Mesenchymal stem cell (in vitro differentiated cells and primary cell): Measurements from ENCODE around the gene TGFB1.

Source experiments
- DNase-seq: peaks from one replicate; pipeline ENCODE4 v3.0.0-alpha.2; 2013
- H2AFZ ChIP-seq: one replicate; pipeline ENCODE4 v1.6.1; 2013; ENCODE audit warnings: low read depth, mild to moderate bottlenecking, control low read depth, inconsistent platforms, low read length, moderate library complexity
- H2AK5ac ChIP-seq: 2 replicates; pipeline ENCODE4 v1.6.1; 2013; ENCODE audit warnings: low read length, moderate library complexity, mild to moderate bottlenecking, inconsistent platforms; ENCODE audit not compliant: severe bottlenecking
- H2BK120ac ChIP-seq: one replicate; pipeline ENCODE4 v1.6.1; 2013; ENCODE audit warnings: low read depth, mild to moderate bottlenecking, inconsistent platforms, low read length, moderate library complexity
- H2BK12ac ChIP-seq, 2 experiments: one replicate each; pipeline ENCODE4 v1.6.1; 2013; ENCODE audit warnings: inconsistent platforms in 2 of 2, low read length in 2 of 2, mild to moderate bottlenecking in 2 of 2, moderate library complexity in 2 of 2, control low read depth in 1 of 2
- H2BK15ac ChIP-seq: one replicate; pipeline ENCODE4 v1.6.1; 2013; ENCODE audit warnings: mild to moderate bottlenecking, low read depth, inconsistent platforms; ENCODE audit not compliant: poor library complexity, severe bottlenecking
- H2BK5ac ChIP-seq: 2 replicates; pipeline ENCODE4 v1.6.1; 2013; ENCODE audit warnings: low read depth, mild to moderate bottlenecking, low read length, control low read depth, inconsistent platforms; ENCODE audit not compliant: poor library complexity, severe bottlenecking
- H3K14ac ChIP-seq, 2 experiments: one replicate each; pipeline ENCODE4 v1.6.1; 2013; ENCODE audit warnings: inconsistent platforms in 2 of 2, low read length in 2 of 2, control low read depth in 1 of 2, mild to moderate bottlenecking in 1 of 2, moderate library complexity in 1 of 2
- H3K18ac ChIP-seq, 2 experiments: one replicate each; pipeline ENCODE4 v1.6.1; 2013; ENCODE audit warnings: inconsistent platforms in 2 of 2, low read length in 2 of 2, control low read depth in 1 of 2, low read depth in 1 of 2, mild to moderate bottlenecking in 1 of 2
- H3K23ac ChIP-seq, 2 experiments: one replicate each; pipeline ENCODE4 v1.6.1; 2013; ENCODE audit warnings: inconsistent platforms in 2 of 2, low read length in 2 of 2, mild to moderate bottlenecking in 2 of 2, moderate library complexity in 2 of 2, control low read depth in 1 of 2
- H3K27ac ChIP-seq: 2 replicates; pipeline ENCODE4 v1.5.1; 2013; ENCODE audit warnings: mild to moderate bottlenecking, moderate library complexity, low read length, control low read depth, inconsistent platforms; ENCODE audit not compliant: poor library complexity, severe bottlenecking
- H3K27me3 ChIP-seq, 2 experiments: 2 replicates each; pipeline versions ENCODE4 v1.6.1 to v1.7.0; 2013; ENCODE audit warnings: low read length in 2 of 2, mild to moderate bottlenecking in 2 of 2, moderate library complexity in 2 of 2, control low read depth in 1 of 2, inconsistent platforms in 1 of 2; ENCODE audit not compliant: control insufficient read depth in 1 of 2, insufficient read depth in 1 of 2
- H3K36me3 ChIP-seq, 2 experiments: 2 replicates each; pipeline versions ENCODE4 v1.6.1 to v1.7.0; 2013; ENCODE audit warnings: low read length in 2 of 2, control low read depth in 1 of 2, inconsistent platforms in 1 of 2, low read depth in 1 of 2, mild to moderate bottlenecking in 1 of 2; ENCODE audit not compliant: insufficient read depth in 2 of 2, control insufficient read depth in 1 of 2
- H3K4ac ChIP-seq, 2 experiments: one replicate each; pipeline ENCODE4 v1.6.1; 2013; ENCODE audit warnings: inconsistent platforms in 2 of 2, low read length in 2 of 2, mild to moderate bottlenecking in 2 of 2, moderate library complexity in 2 of 2, control low read depth in 1 of 2, low read depth in 1 of 2
- H3K4me1 ChIP-seq: 2 replicates; pipeline ENCODE4 v1.6.1; 2013; ENCODE audit warnings: low read depth, low read length, control low read depth; ENCODE audit not compliant: control insufficient read depth, insufficient read depth
- H3K4me2 ChIP-seq: 2 replicates; pipeline ENCODE4 v1.6.1; 2013; ENCODE audit warnings: low read length, mild to moderate bottlenecking, inconsistent platforms; ENCODE audit not compliant: poor library complexity, severe bottlenecking
- H3K4me3 ChIP-seq, 2 experiments: 2 replicates each; pipeline versions ENCODE4 v1.5.1 to v1.7.0; 2013; ENCODE audit warnings: low read length in 2 of 2, mild to moderate bottlenecking in 2 of 2, control low read depth in 1 of 2, low read depth in 1 of 2; ENCODE audit not compliant: insufficient read depth in 1 of 2
- H3K79me1 ChIP-seq: replicated peaks from 2 replicates; pipeline ENCODE4 v1.6.1; 2013; ENCODE audit warnings: mild to moderate bottlenecking, control low read depth, low read length, inconsistent platforms; ENCODE audit not compliant: poor library complexity, severe bottlenecking
- H3K9ac ChIP-seq: 2 replicates; pipeline ENCODE4 v1.7.0; 2013; ENCODE audit warnings: mild to moderate bottlenecking, low read length, moderate library complexity
- H3K9me3 ChIP-seq: 2 replicates; pipeline ENCODE4 v1.7.0; 2013; ENCODE audit warnings: mild to moderate bottlenecking, low read length; ENCODE audit not compliant: control insufficient read depth
- H4K8ac ChIP-seq: one replicate; pipeline ENCODE4 v1.6.1; 2013; ENCODE audit warnings: inconsistent platforms, mild to moderate bottlenecking, low read length, moderate library complexity
- H4K91ac ChIP-seq: one replicate; pipeline ENCODE4 v1.6.1; 2013; ENCODE audit warnings: mild to moderate bottlenecking, low read length, inconsistent platforms
- WGBS: methylation state at CpG from one replicate; pipeline ENCODE4 v1.1.7; 2013; ENCODE audit warnings: mixed read lengths; 5-methylcytosine and 5-hydroxymethylcytosine counted together

TGFB1 gene

DNA sequence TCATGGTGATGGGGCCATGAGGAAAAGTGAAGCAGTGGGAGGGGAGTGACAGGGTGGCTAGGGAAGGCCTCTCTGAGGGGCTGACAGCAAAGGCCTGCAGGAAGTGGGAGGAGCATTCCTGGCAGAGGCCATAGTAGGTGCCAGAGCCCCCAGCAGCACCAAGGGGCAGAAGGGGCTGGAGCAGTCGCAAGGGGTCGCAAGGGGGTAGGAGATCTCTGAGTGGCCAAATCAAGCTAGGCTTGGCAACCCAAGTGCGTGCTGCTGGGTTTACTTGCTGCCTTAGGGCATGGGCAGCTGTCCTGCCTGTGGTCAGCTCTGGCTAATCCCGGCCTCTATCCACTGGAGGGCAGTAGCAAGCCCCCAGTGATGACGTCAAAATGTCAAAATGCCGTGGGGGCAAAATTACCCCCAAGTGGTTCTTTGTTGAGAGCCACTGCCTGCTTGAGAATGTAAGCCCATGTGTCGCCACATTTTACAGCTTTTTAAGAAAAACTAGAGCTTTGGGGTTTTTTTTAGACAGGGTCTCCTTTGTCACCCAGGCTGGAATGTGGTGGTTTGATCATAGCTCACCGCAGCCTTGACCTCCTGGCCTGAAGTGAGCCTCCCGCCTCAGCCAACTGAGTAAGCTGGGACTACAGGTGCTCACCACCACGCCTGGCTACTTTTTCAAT, 32.0 kb downstream of the TGFB1 start:
- peak overlapping the region; percentile 100 for H4K91ac ChIP-seq
- H3K4ac ChIP-seq = peak overlapping the region; percentile 62 to 96
- peaks cover 64% of the 10 kb centered on the region for H3K4me1 ChIP-seq
- H3K4me2 ChIP-seq = no peak overlapping the region
- H2BK120ac ChIP-seq = peak overlapping the region; percentile 93
- no peak overlapping the region for H3K4me3 ChIP-seq
- DNase-seq = peak; percentile 92
- peaks cover 1% of the 10 kb centered on the region for H3K79me1 ChIP-seq
- H3K27ac ChIP-seq = peak overlapping the region; percentile 98
- peak overlapping the region; percentile 88 to 89 for H3K18ac ChIP-seq
- 18% methylated on average over 10 of the region's 10 CpGs for WGBS
- H3K9ac ChIP-seq = peak overlapping the region; percentile 82
- peak overlapping the region in 1 of 2 experiments; percentile 26 for H3K14ac ChIP-seq
- peak overlapping the region; percentile 92 for H4K8ac ChIP-seq
- no peak overlapping the region for H2AFZ ChIP-seq
- H3K36me3 ChIP-seq = peaks cover 45 to 46% of the 10 kb centered on the region in 2 experiments
- H2BK15ac ChIP-seq = peak overlapping the region; percentile 26
- no peak overlapping the region for H3K23ac ChIP-seq
- no peaks in the 10 kb centered on the region for H3K9me3 ChIP-seq
- H2BK5ac ChIP-seq = no peak overlapping the region
- H2BK12ac ChIP-seq = peak overlapping the region; percentile 32 to 91
- H2AK5ac ChIP-seq = peak overlapping the region; percentile 41
- H3K27me3 ChIP-seq = no peaks in the 10 kb centered on the region

DNA sequence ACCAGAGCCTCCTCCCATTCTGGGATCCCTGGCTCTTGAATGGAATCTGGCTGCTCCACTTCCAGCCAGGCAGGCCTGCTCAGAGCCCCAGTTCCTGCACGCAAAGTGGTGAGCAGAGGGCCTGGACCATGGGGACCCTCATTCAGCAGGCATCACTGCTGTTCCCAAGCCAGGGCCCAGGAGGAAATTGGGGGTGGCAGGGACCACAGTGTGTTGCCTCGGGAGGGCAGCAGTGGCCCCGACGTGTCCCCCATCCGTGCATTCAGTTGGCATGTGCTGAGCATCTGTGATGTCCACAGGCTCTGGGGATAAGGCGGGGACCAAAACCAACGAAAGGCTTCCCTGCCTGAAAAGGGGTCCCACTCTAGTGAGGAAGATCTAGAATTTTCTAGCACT, 32.5 kb downstream of the TGFB1 start:
- 86% methylated on average over 7 of the region's 7 CpGs for WGBS
- Histone ChIP-seq H3K9me3 (no peaks in the 10 kb centered on the region), H4K91ac (peak overlapping the region; percentile 93), H3K4ac (peak overlapping the region in 1 of 2 experiments; percentile 62), H3K27ac (peak overlapping the region; percentile 98), H3K4me2 (no peak overlapping the region), H3K9ac (peak overlapping the region; percentile 1), H3K14ac (peak overlapping the region in 1 of 2 experiments; percentile 50), H3K18ac (peak overlapping the region; percentile 78 to 89), H3K4me1 (peaks cover 61% of the 10 kb centered on the region), H3K23ac (no peak overlapping the region), H2BK12ac (peak overlapping the region; percentile 32 to 90), H3K4me3 (no peak overlapping the region), H2BK15ac (no peak overlapping the region), H3K27me3 (no peaks in the 10 kb centered on the region), H2BK120ac (peak overlapping the region; percentile 93), H3K36me3 (peaks cover 51 to 52% of the 10 kb centered on the region in 2 experiments), H3K79me1 (peaks cover 7% of the 10 kb centered on the region), H2AFZ (no peak overlapping the region), H2AK5ac (peak overlapping the region; percentile 41), H4K8ac (peak overlapping the region; percentile 92), H2BK5ac (no peak overlapping the region)
- DNase-seq = no peak

DNA sequence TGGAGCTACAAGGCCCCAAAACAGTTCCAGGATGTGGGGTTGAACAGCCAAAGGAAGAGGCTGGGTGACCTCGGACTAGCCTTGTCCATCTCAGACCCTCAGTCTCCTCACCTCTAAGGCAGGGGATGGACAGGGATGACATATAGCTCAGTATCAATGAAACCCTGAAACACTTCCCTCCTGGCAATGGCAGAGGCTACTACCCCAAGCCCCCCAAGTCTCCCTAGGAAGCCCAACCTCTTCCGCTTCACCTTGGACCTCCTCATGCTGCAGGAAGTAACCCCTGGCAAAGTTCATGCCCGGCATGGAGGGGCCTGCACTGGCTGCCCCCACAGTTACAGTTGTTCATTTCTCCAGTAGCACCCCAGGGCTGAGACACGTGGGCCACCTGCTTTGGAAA, 33.2 kb downstream of the TGFB1 start:
- H2AFZ ChIP-seq = no peak overlapping the region
- no peak overlapping the region for H3K4me2 ChIP-seq
- H3K9ac ChIP-seq = no peak overlapping the region
- no peak overlapping the region for H3K23ac ChIP-seq
- H3K4ac ChIP-seq = no peak overlapping the region
- H2BK15ac ChIP-seq = no peak overlapping the region
- H2AK5ac ChIP-seq = no peak overlapping the region
- H3K4me1 ChIP-seq = peaks cover 55% of the 10 kb centered on the region
- peaks cover 9% of the 10 kb centered on the region for H3K79me1 ChIP-seq
- H2BK120ac ChIP-seq = no peak overlapping the region
- 96% methylated on average over 4 of the region's 4 CpGs for WGBS
- peaks cover 56 to 58% of the 10 kb centered on the region in 2 experiments for H3K36me3 ChIP-seq
- H4K91ac ChIP-seq = no peak overlapping the region
- H3K27ac ChIP-seq = no peak overlapping the region
- no peak overlapping the region for H3K18ac ChIP-seq
- H2BK12ac ChIP-seq = peak overlapping the region in 1 of 2 experiments; percentile 90
- H3K9me3 ChIP-seq = no peaks in the 10 kb centered on the region
- H3K4me3 ChIP-seq = no peak overlapping the region
- H4K8ac ChIP-seq = no peak overlapping the region
- H3K14ac ChIP-seq = no peak overlapping the region
- no peak overlapping the region for H2BK5ac ChIP-seq
- H3K27me3 ChIP-seq = no peaks in the 10 kb centered on the region
- no peak for DNase-seq

DNA sequence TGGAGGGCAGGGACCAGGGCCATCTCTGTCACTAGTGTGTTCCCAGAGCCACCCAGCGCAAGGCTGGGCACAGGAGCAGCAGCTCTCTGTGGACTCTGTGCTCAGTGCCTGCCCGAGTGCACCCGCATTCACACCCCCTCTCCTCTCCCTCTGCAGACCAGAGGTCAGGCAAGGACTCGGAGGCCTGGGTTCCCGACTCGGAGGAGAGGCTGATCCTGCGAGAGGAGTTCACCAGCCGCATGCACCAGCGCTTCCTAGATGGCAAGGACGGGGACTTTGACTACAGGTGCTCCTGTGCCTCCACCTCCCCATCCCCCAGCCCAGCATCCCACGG, 33.6 kb downstream of the TGFB1 start:
- no peak overlapping the region for H3K9ac ChIP-seq
- H3K23ac ChIP-seq = no peak overlapping the region
- no peak overlapping the region for H3K4me2 ChIP-seq
- no peak overlapping the region for H3K14ac ChIP-seq
- no peak overlapping the region for H2AK5ac ChIP-seq
- H2BK5ac ChIP-seq = no peak overlapping the region
- H3K4me1 ChIP-seq = peaks cover 50% of the 10 kb centered on the region
- H4K8ac ChIP-seq = no peak overlapping the region
- H2BK12ac ChIP-seq = no peak overlapping the region
- H3K36me3 ChIP-seq = peaks cover 57 to 58% of the 10 kb centered on the region in 2 experiments
- no peak overlapping the region for H2AFZ ChIP-seq
- no peak overlapping the region for H3K27ac ChIP-seq
- no peak overlapping the region for H2BK120ac ChIP-seq
- no peaks in the 10 kb centered on the region for H3K27me3 ChIP-seq
- 91% methylated on average over 11 of the region's 11 CpGs for WGBS
- H3K79me1 ChIP-seq = peaks cover 9% of the 10 kb centered on the region
- DNase-seq = no peak
- peak overlapping the region; percentile 5 for H4K91ac ChIP-seq
- H3K4me3 ChIP-seq = no peak overlapping the region
- H3K4ac ChIP-seq = no peak overlapping the region
- H2BK15ac ChIP-seq = no peak overlapping the region
- no peak overlapping the region for H3K18ac ChIP-seq
- H3K9me3 ChIP-seq = no peaks in the 10 kb centered on the region
